ENCODE data around the gene GPATCH2L. TPM values are rescaled to one million over a fixed set of nuclear protein-coding genes. Genes with fewer than 3 reads are reported as not detected.

The GPATCH2L gene
- total RNA-seq: 25.9 and 74.3 TPM in 2 replicates

DNA sequence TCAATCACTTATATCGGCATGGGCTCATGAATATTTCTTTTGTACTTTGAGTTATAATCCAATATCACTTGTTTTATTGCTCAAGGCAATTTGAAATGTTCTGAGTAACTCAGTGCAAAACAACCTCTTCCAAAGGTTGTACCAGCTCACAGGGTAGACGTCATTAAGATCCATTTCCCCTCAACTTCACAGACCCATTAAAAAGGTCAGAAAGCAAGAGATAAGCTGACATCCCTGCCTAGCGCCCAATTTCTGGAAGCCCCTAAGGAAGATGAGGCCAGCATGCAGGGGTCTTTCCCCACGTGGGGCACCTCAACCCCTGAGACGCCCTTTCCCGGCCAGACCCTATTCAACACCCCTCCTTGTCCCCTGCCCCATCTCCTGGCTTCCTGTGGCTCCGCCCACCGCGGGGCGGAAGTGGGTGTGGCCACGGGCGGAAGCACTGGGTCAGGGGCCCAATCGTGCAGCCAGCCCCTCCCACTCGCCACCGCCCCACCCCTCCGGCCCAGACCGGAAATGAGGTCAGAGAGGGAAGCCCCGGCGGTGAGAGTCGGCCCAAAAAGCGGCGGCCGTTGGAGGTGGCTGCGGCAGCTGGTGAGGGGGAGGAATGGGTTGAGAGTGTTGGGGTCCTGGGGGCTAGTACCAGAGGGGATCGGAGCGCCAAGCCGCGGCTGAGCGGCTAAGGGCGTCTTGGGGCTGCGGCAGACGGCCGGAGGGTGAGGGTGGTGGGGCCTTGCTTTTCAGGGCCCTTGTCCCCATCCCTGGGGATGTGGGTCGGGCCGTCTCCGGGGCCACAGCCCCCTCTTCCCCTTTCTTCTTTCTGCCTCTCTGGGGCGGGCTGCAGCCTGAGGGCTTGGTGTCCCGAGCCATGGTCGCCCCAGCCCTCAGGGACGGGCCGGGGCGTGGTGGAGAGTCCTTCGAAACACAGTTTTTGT, at the start of gene GPATCH2L:
GPATCH2L (plus strand) TSS at position 525 of the 935 bp plus-strand sequence. CDS start 2,442 bp downstream, outside the sequence.

Other genes with a start within 250 kb of the GPATCH2L start
- 1.3 and 2.5 TPM in 2 replicates for gene TGFB3, start 169.9 kb upstream of the GPATCH2L start, total RNA-seq
- gene IFT43, start 166.2 kb upstream of the GPATCH2L start, total RNA-seq: 19.1 and 23.2 TPM in 2 replicates
- gene ESRRB, start 224.2 kb downstream of the GPATCH2L start, total RNA-seq: not detected in 2 replicates